ENCODE results near the gene OTX2.

Gene OTX2

DNA sequence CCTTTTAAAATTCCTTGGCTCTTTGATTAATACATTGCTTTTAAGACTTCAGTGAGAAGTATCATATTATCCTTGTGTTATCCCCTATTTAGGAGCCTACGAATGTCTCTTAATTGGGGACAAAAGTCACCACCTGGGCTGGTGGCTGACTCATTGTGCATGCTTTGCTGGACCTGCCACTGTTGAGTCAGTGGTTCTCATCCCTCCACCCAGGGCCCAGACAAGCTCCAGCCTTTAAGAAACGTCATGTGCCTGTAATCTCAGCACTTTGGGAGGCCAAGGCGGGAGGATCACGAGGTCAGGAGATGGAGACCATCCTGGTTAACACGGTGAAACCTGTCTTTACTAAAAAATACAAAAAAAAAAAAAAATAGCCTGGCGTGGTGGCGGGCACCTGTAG lies 57.9 kb downstream of the OTX2 start:
- Histone ChIP-seq H3K4me3 (ENCODE audit: low read depth, low read length) (no peak overlapping the region), H3K4me1 (ENCODE audit: control insufficient read depth, insufficient read depth, low read length) (peaks cover 1% of the 10 kb centered on the region), H3K9me3 (ENCODE audit: control insufficient read depth, insufficient read depth, low read depth, low read length) (no peaks in the 10 kb centered on the region), H3K27ac (ENCODE audit: extremely low read depth, low read depth, low read length) (no peak overlapping the region), H3K36me3 (ENCODE audit: control insufficient read depth in 2 of 2, insufficient read depth in 1 of 2, low read length in 2 of 2) (no peaks in the 10 kb centered on the region)
- CTCF ChIA-PET: no interaction called here
- TF ChIP-seq, protein P1, sequence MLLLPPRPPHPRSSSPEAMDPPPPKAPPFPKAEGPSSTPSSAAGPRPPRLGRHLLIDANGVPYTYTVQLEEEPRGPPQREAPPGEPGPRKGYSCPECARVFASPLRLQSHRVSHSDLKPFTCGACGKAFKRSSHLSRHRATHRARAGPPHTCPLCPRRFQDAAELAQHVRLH (tag by site-specific recombination; IDR thresholded peaks at IDR 0.05): no peak
- TF ChIP-seq, protein P2, sequence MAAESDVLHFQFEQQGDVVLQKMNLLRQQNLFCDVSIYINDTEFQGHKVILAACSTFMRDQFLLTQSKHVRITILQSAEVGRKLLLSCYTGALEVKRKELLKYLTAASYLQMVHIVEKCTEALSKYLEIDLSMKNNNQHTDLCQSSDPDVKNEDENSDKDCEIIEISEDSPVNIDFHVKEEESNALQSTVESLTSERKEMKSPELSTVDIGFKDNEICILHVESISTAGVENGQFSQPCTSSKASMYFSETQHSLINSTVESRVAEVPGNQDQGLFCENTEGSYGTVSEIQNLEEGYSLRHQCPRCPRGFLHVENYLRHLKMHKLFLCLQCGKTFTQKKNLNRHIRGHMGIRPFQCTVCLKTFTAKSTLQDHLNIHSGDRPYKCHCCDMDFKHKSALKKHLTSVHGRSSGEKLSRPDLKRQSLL (tag by site-specific recombination; IDR thresholded peaks at IDR 0.05): no peak
- POLR2A ChIA-PET: no interaction called here

DNA sequence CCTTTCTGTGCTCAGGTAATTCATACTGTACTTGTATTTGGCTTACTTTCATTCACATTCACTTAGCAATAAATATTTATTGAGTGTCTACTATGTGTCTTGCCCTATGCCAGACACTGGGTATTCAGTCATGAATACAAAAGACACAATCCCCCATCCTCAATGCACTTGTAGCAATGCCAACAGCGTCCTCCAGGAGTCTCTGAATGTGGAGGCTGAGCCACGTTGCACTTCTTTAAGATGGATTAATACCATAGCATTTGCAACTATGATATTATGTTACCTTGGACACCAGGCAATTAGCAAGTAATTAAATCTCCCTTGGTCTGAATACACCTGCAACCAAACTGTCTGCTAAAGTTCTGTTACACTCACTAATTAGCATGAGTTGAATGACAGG lies 58.8 kb downstream of the OTX2 start:
- ChIA-PET POLR2A (no interaction called here), CTCF (no interaction called here)
- Histone ChIP-seq H3K9me3 (ENCODE audit: control insufficient read depth, insufficient read depth, low read depth, low read length) (no peaks in the 10 kb centered on the region), H3K27ac (ENCODE audit: extremely low read depth, low read depth, low read length) (no peak overlapping the region), H3K4me3 (ENCODE audit: low read depth, low read length) (no peak overlapping the region), H3K36me3 (ENCODE audit: control insufficient read depth in 2 of 2, insufficient read depth in 1 of 2, low read length in 2 of 2) (no peaks in the 10 kb centered on the region), H3K4me1 (ENCODE audit: control insufficient read depth, insufficient read depth, low read length) (no peaks in the 10 kb centered on the region)
- TF ChIP-seq ZNF843 (tag by site-specific recombination; IDR thresholded peaks at IDR 0.05): no peak
- no peak for TF ChIP-seq ZNF140 (tag by site-specific recombination; IDR thresholded peaks at IDR 0.05)
- no peak for TF ChIP-seq ZNF274 (IDR thresholded peaks at IDR 0.05; ENCODE audit: low read length)
- no peak for TF ChIP-seq ZNF274 (tag by site-specific recombination; IDR thresholded peaks at IDR 0.05; ENCODE audit: borderline replicate concordance)
- TF ChIP-seq ZNF112 (tag by site-specific recombination; IDR thresholded peaks at IDR 0.05): no peak

All from HEK293 (cell line).